GM23248 (cell line): Measurements from ENCODE around the gene UNC13B. TPM values are rescaled to one million over a fixed set of nuclear protein-coding genes. Genes with fewer than 3 reads are reported as not detected.

Experiments
- DNase-seq: peaks from one replicate; pipeline ENCODE4 v3.0.0-alpha.2; 2015
- H2AFZ ChIP-seq: fragments of 200-600 bp; sonication (generic); 2 replicates; pipeline ENCODE4 v1.6.1; 2016; ENCODE audit warnings: antibody characterized with exemption
- H3F3A ChIP-seq: fragments of 200-600 bp; sonication (generic); 2 replicates; pipeline ENCODE4 v1.6.1; 2016; ENCODE audit warnings: mild to moderate bottlenecking, antibody characterized with exemption, mixed run types; ENCODE audit not compliant: insufficient read depth
- H3K27ac ChIP-seq: fragments of 200-600 bp; sonication (generic); 2 replicates; pipeline ENCODE4 v1.5.1; 2016; ENCODE audit warnings: mild to moderate bottlenecking
- H3K27me3 ChIP-seq: fragments of 200-600 bp; sonication (generic); replicated peaks from 2 replicates; pipeline ENCODE4 v1.6.1; 2016; ENCODE audit warnings: mild to moderate bottlenecking; ENCODE audit not compliant: insufficient read depth
- H3K36me3 ChIP-seq: fragments of 200-600 bp; sonication (generic); 2 replicates; pipeline ENCODE4 v1.6.1; 2016; ENCODE audit warnings: low read depth, mild to moderate bottlenecking
- H3K4me1 ChIP-seq: fragments of 200-600 bp; sonication (generic); 2 replicates; pipeline ENCODE4 v1.6.1; 2016; ENCODE audit warnings: mild to moderate bottlenecking; ENCODE audit not compliant: insufficient read depth
- H3K4me2 ChIP-seq: fragments of 200-600 bp; sonication (generic); one replicate; pipeline ENCODE4 v1.6.1; 2016; ENCODE audit warnings: mild to moderate bottlenecking; ENCODE audit not compliant: unreplicated experiment
- H3K4me3 ChIP-seq: fragments of 200-600 bp; sonication (generic); 2 replicates; pipeline ENCODE4 v1.5.1; 2016; ENCODE audit warnings: mild to moderate bottlenecking
- H3K79me2 ChIP-seq: fragments of 200-600 bp; sonication (generic); 2 replicates; pipeline ENCODE4 v1.6.1; 2016; ENCODE audit warnings: mild to moderate bottlenecking; ENCODE audit not compliant: insufficient read depth
- H3K9ac ChIP-seq: fragments of 200-600 bp; sonication (generic); 2 replicates; pipeline ENCODE4 v1.6.1; 2016; ENCODE audit warnings: mild to moderate bottlenecking
- H3K9me2 ChIP-seq: fragments of 200-600 bp; sonication (generic); 2 replicates; pipeline ENCODE4 v1.6.1; 2016; ENCODE audit warnings: mixed run types, mild to moderate bottlenecking, moderate library complexity; ENCODE audit not compliant: insufficient read depth
- H3K9me3 ChIP-seq: fragments of 200-600 bp; sonication (generic); one replicate; pipeline ENCODE4 v1.6.1; 2017; ENCODE audit warnings: low read depth
- H4K20me1 ChIP-seq: fragments of 200-600 bp; sonication (generic); 2 replicates; pipeline ENCODE4 v1.6.0; 2016; ENCODE audit not compliant: insufficient read depth
- EZH2 ChIP-seq: fragments of 200-600 bp; sonication (generic); IDR thresholded peaks from 2 replicates; pipeline ENCODE4 v1.6.1; 2018; ENCODE audit warnings: antibody characterized with exemption, mild to moderate bottlenecking; ENCODE audit not compliant: insufficient read depth, poor library complexity, severe bottlenecking
- EZH2phosphoT487 ChIP-seq: fragments of 200-600 bp; sonication (generic); IDR thresholded peaks from 2 replicates; pipeline ENCODE4 v1.6.1; 2018; ENCODE audit warnings: antibody characterized with exemption, moderate library complexity, mild to moderate bottlenecking, low read depth; ENCODE audit not compliant: insufficient read depth
- WGBS, 2 experiments: methylation state at CpG; one replicate each; pipeline ENCODE4 v1.1.6; 2015 to 2017; ENCODE audit warnings: low lambda C conversion rate in 2 of 2, low coverage in 1 of 2; ENCODE audit errors: missing lambda C conversion rate in 2 of 2; 5-methylcytosine and 5-hydroxymethylcytosine counted together
- in situ Hi-C: fragments of 300-500 bp; cut with MboI; formaldehyde crosslinking; loops from 2 replicates; pipeline ENCODE4 v1.15.0; 2020
- polyA plus RNA-seq: library from polyadenylated mRNA; unstranded; fragments of >200 nt; fragmentation: Nextera tagmentation; extraction: Ambion mirVana; gene quantifications from 2 replicates; pipeline ENCODE4 v1.2.1, GENCODE V29; 2016
- total RNA-seq: library from RNA; depleted of rRNA; stranded (reverse); fragments of >200 nt; shearing (Covaris generic); gene quantifications from 2 replicates; pipeline ENCODE4 v1.2.3, GENCODE V29; 2014

UNC13B gene
- total and polyA plus RNA-seq, 2 experiments from 2014 or later: 5.5 to 15.3 TPM

DNA sequence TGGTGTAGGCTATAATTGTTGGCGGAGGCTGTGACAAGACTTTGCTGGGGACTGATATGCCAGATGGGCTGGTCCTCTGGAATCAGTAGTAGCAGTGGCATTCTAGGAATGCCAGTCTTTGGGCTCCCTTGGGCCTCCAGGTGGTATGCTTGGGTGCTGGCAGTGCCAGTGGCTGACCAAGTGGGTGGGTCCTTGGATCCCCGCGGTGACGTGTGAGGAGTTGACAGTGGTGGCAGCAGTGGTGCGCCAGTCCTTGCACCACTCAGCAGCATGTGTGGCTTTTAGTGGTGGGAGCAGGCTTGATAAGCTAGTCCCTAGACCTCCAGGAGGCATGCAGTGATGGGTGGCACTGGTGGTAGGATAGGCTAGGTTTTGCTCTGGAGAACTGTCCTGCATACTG, 63.9 kb downstream of the UNC13B start:
- no peak overlapping the region for H3K9ac ChIP-seq
- H3K4me2 ChIP-seq: no peak overlapping the region
- no peak for DNase-seq
- H3K4me1 ChIP-seq: no peaks in the 10 kb centered on the region
- in situ Hi-C loops: no loop called here
- H4K20me1 ChIP-seq: no peaks in the 10 kb centered on the region
- TF ChIP-seq EZH2phosphoT487: no peak
- TF ChIP-seq EZH2: no peak
- no peaks in the 10 kb centered on the region for H3K79me2 ChIP-seq
- H3K9me2 ChIP-seq: no peaks in the 10 kb centered on the region
- H3K27ac ChIP-seq: no peak overlapping the region
- no peak overlapping the region for H2AFZ ChIP-seq
- H3K9me3 ChIP-seq: no peaks in the 10 kb centered on the region
- H3K4me3 ChIP-seq: no peak overlapping the region
- 98% methylated on average over 5 of the region's 5 CpGs for WGBS, 2 experiments
- no peaks in the 10 kb centered on the region for H3K36me3 ChIP-seq
- H3K27me3 ChIP-seq: no peaks in the 10 kb centered on the region
- no peaks in the 10 kb centered on the region for H3F3A ChIP-seq

DNA sequence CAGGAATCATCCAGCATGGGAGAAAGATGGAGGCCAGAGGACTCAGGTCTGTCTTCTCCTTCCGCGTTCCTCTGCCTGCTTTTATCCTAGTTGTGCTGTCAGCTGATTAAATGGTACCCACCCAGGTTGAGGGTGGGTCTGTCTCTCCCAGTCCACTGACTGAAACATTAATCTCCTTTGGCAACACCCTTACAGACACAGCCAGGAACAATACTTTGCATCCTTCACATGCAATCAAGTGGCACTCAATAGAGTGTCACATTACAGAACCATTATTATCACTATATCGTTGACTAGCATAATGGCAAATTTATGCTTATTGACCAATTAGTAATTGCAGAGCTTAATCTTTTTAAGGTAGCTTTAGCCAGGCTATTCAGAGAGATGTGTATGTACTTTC, 64.8 kb downstream of the UNC13B start:
- TF ChIP-seq EZH2phosphoT487 (no peak), EZH2 (no peak)
- H3K27me3 ChIP-seq: no peaks in the 10 kb centered on the region
- no peaks in the 10 kb centered on the region for H3K36me3 ChIP-seq
- no peaks in the 10 kb centered on the region for H3F3A ChIP-seq
- no peak overlapping the region for H3K9ac ChIP-seq
- H2AFZ ChIP-seq: no peak overlapping the region
- H4K20me1 ChIP-seq: no peaks in the 10 kb centered on the region
- no peak overlapping the region for H3K27ac ChIP-seq
- WGBS, 2 experiments: 80 to 83% methylated on average over 3 of the region's 3 CpGs
- in situ Hi-C loops: no loop called here
- no peak overlapping the region for H3K4me3 ChIP-seq
- no peaks in the 10 kb centered on the region for H3K9me3 ChIP-seq
- H3K9me2 ChIP-seq: no peaks in the 10 kb centered on the region
- no peaks in the 10 kb centered on the region for H3K79me2 ChIP-seq
- no peak overlapping the region for H3K4me2 ChIP-seq
- no peaks in the 10 kb centered on the region for H3K4me1 ChIP-seq
- no peak for DNase-seq

DNA sequence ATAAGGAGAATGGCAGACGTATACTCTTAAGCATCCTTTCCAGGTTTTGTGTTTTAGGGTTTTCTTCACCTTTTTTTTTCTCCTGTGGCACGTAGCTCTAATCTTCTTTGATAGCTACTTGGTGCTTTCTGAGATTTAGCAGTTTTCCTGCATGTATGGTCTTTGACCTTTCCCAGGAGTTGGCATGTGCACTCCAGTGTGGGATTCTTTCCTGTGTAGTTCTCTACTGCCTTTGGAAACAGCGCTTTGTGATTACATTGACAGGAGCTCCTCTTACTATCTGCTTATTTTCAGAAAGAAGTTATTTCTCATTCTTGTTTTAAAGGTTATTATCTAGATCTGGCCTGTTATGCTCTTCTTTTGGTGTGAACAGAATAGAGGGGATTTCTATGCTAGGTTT, 65.5 kb downstream of the UNC13B start:
- no peak for TF ChIP-seq EZH2phosphoT487
- TF ChIP-seq EZH2: no peak
- Histone ChIP-seq H3K36me3 (no peaks in the 10 kb centered on the region), H4K20me1 (no peaks in the 10 kb centered on the region), H3K27ac (no peak overlapping the region), H3F3A (no peaks in the 10 kb centered on the region), H3K9ac (no peak overlapping the region), H3K9me2 (no peaks in the 10 kb centered on the region), H3K27me3 (no peaks in the 10 kb centered on the region), H3K4me2 (no peak overlapping the region), H3K4me3 (no peak overlapping the region), H2AFZ (no peak overlapping the region), H3K79me2 (no peaks in the 10 kb centered on the region), H3K9me3 (no peaks in the 10 kb centered on the region), H3K4me1 (no peaks in the 10 kb centered on the region)
- WGBS, 2 experiments: 60 to 61% methylated on average over 3 of the region's 3 CpGs
- DNase-seq: no peak
- in situ Hi-C loops: no loop called here

DNA sequence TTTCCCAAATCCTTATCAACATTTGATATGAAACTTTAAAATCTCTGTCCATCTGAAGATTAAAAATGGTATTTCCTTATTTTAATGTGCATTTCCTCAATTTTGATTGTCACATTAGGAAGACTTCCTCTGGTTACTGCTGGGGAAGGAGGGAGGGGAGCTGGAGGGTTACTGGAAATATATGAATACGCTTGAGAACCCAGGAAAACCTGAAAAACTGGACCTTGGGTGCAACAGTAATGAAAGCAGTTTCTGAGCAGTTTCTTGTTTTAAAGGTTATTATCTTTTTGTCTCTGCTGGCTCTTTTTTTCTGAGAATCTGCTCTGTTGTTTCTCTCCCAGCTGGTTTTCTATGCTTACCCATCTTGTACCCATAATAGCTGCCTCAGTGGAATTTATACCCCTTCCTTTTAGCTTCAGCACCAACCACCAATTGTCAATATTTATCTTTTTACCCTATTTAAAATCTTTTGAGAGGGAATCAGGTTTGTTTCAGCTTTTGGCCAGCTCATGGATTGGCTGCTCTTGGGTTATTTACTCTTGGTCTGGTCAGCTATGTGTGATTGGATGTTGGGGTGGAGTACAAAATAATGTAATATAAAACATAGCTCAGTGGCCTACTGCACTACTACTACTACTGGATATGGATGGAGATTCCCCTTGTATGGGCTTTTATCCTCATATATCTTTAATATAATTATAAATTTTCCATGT, 67.4 kb downstream of the UNC13B start:
- H4K20me1 ChIP-seq: no peaks in the 10 kb centered on the region
- H3K79me2 ChIP-seq: no peaks in the 10 kb centered on the region
- H3F3A ChIP-seq: no peaks in the 10 kb centered on the region
- 85 to 98% methylated on average over 1 of the region's 1 CpG for WGBS, 2 experiments
- H3K27ac ChIP-seq: no peak overlapping the region
- no peak overlapping the region for H3K4me2 ChIP-seq
- no peak overlapping the region for H3K4me3 ChIP-seq
- no peak for TF ChIP-seq EZH2phosphoT487
- TF ChIP-seq EZH2: no peak
- H3K9ac ChIP-seq: no peak overlapping the region
- H3K9me3 ChIP-seq: no peaks in the 10 kb centered on the region
- H3K9me2 ChIP-seq: no peaks in the 10 kb centered on the region
- no peaks in the 10 kb centered on the region for H3K36me3 ChIP-seq
- no peaks in the 10 kb centered on the region for H3K27me3 ChIP-seq
- in situ Hi-C loops: no loop called here
- no peak for DNase-seq
- H2AFZ ChIP-seq: no peak overlapping the region
- H3K4me1 ChIP-seq: no peaks in the 10 kb centered on the region
